CD8-positive, alpha-beta memory T cell (primary cell): ENCODE data around the gene FBXO10. TPM values are rescaled to one million over a fixed set of nuclear protein-coding genes. Genes with fewer than 3 reads are reported as not detected.

Experiments
- CTCF ChIA-PET: fragments of 350-600 bp; sonication (Branson Sonifier 250); formaldehyde crosslinking; loops from one replicate; lab custom pipeline; 2021; ENCODE audit warnings: antibody characterized with exemption; lab: Charles Lee
- POLR2A ChIA-PET: fragments of 350-600 bp; sonication (Branson Sonifier 250); formaldehyde crosslinking; loops from one replicate; lab custom pipeline; 2021; ENCODE audit warnings: antibody characterized with exemption; lab: Charles Lee
- DNase-seq, 5 donors: peaks; one replicate each; pipeline versions ENCODE4 v3.0.0 to v3.0.0-alpha.2; 2020 to 2022; ENCODE audit warnings: mixed read lengths in 1 of 5
- H3K27ac ChIP-seq: one replicate; pipeline ENCODE4 v1.7.0; 2013; ENCODE audit warnings: low read depth, mild to moderate bottlenecking, low read length, moderate library complexity
- H3K27me3 ChIP-seq: 2 replicates; pipeline ENCODE4 v1.7.0; 2013; ENCODE audit warnings: low read length, mild to moderate bottlenecking; ENCODE audit not compliant: insufficient read depth, poor library complexity, severe bottlenecking
- H3K36me3 ChIP-seq: 2 replicates; pipeline ENCODE4 v1.7.0; 2013; ENCODE audit warnings: mild to moderate bottlenecking, low read length, moderate library complexity; ENCODE audit not compliant: insufficient read depth
- H3K4me1 ChIP-seq: 2 replicates; pipeline ENCODE4 v1.7.0; 2013; ENCODE audit warnings: mild to moderate bottlenecking, low read length, moderate library complexity; ENCODE audit not compliant: insufficient read depth
- H3K4me3 ChIP-seq: 2 replicates; pipeline ENCODE4 v1.7.0; 2013; ENCODE audit warnings: mild to moderate bottlenecking, low read length
- H3K9me3 ChIP-seq: 2 replicates; pipeline ENCODE4 v1.7.0; 2013; ENCODE audit warnings: mild to moderate bottlenecking, low read length
- H3K27ac Mint-ChIP-seq, 8 donors: one replicate each; pipeline ENCODE4 v1.8.0; 2020 to 2021; ENCODE audit warnings: mixed read lengths in 8 of 8, mild to moderate bottlenecking in 6 of 8, inconsistent platforms in 3 of 8, moderate library complexity in 3 of 8
- H3K27me3 Mint-ChIP-seq, 2 donors: one replicate each; pipeline ENCODE4 v1.8.0; 2020 to 2021; ENCODE audit warnings: mixed read lengths in 2 of 2, mild to moderate bottlenecking in 1 of 2, moderate library complexity in 1 of 2
- H3K36me3 Mint-ChIP-seq, 3 donors: one replicate each; pipeline ENCODE4 v1.8.0; 2020 to 2021; ENCODE audit warnings: mixed read lengths in 3 of 3, inconsistent platforms in 1 of 3, mild to moderate bottlenecking in 1 of 3
- H3K4me1 Mint-ChIP-seq, 3 donors: one replicate each; pipeline ENCODE4 v1.8.0; 2020 to 2021; ENCODE audit warnings: mixed read lengths in 3 of 3, inconsistent platforms in 1 of 3, mild to moderate bottlenecking in 1 of 3
- H3K4me3 Mint-ChIP-seq, 7 donors: one replicate each; pipeline ENCODE4 v1.8.0; 2020 to 2021; ENCODE audit warnings: mixed read lengths in 7 of 7, mild to moderate bottlenecking in 6 of 7, moderate library complexity in 4 of 7, inconsistent platforms in 2 of 7
- H3K9me3 Mint-ChIP-seq, 5 donors: one replicate each; pipeline ENCODE4 v1.8.0; 2020 to 2022; ENCODE audit warnings: mixed read lengths in 5 of 5, mild to moderate bottlenecking in 3 of 5, moderate library complexity in 2 of 5, inconsistent platforms in 1 of 5
- polyA plus RNA-seq: library from polyadenylated mRNA; unstranded; fragments of 300-500 nt; fragmentation: Illumina TruSeq; gene quantifications from one replicate; pipeline ENCODE4 v1.2.3, GENCODE V29; 2021
- total RNA-seq, 2 experiments: library from RNA; stranded (reverse); gene quantifications; one replicate each; pipeline ENCODE4 v1.2.3, GENCODE V29; 2021

Gene FBXO10
- total and polyA plus RNA-seq, 3 experiments from 2014 or later, result 0.82 to 2.8 (median 2.3) TPM

DNA sequence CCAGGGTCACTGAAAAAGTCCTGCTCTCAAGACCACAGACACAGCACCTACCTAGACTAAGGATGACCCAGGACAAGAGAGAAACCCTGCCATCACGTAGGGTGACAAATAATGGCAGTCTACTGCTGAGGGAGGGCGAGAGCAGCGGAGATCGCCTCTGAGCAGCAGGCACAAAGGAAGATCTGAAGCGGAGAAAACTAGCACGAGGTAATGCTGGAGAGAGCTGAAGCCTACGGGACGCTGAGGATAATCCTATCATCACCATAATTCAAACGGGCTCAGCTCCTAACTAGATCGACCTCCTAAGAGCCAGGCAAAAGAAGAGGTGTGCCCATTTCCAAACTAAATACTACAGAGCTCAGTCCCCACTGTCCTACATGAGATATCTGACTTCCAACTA, 41.3 kb downstream of the FBXO10 start:
- ChIA-PET CTCF (interaction anchor here (0.9 kb wide), 1 partner anchor 23 kb away, joined by 3 read pairs; no protein-coding TSS in a partner anchor), POLR2A (no interaction called here)
- no peaks in the 10 kb centered on the region for H3K27me3 Mint-ChIP-seq
- Histone ChIP-seq H3K27me3 (no peaks in the 10 kb centered on the region), H3K4me1 (no peaks in the 10 kb centered on the region), H3K27ac (no peak overlapping the region), H3K36me3 (no peaks in the 10 kb centered on the region), H3K4me3 (no peak overlapping the region), H3K9me3 (no peaks in the 10 kb centered on the region)
- H3K9me3 Mint-ChIP-seq, result no peaks in the 10 kb centered on the region
- H3K4me3 Mint-ChIP-seq, result no peak overlapping the region
- no peak for DNase-seq
- peaks cover 0 to 2% (median 0%) of the 10 kb centered on the region in 3 donors for H3K36me3 Mint-ChIP-seq
- peak overlapping the region in 2 of 8 donors; percentile 55 to 68 for H3K27ac Mint-ChIP-seq
- peaks cover 9 to 10% (median 10%) of the 10 kb centered on the region in 3 donors for H3K4me1 Mint-ChIP-seq

DNA sequence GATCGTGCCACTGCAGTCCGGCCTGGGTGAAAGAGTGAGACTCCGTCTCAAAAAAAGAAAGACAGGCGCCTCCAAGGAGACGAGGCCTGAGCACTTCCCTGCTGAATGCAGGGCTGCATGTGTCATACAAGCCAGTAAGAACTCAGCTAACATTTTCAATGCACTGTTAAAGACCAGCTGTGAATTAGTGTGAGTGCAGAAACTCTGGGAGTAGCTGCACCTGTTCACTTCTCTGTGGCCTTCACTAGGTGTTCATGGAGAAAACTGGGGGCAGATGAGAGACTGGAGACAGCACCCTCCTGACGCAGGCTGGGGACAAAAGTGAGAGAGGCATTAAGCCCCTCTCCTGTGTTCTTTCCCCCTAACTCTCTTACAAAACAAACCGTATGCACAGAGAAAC, 41.8 kb downstream of the FBXO10 start:
- Mint-ChIP-seq H3K4me1 (peaks cover 11 to 12% (median 12%) of the 10 kb centered on the region in 3 donors), H3K9me3 (no peaks in the 10 kb centered on the region), H3K4me3 (no peak overlapping the region), H3K36me3 (peaks cover 0 to 2% (median 0%) of the 10 kb centered on the region in 3 donors), H3K27ac (peak overlapping the region in 3 of 8 donors; percentile 13 to 74 (median 55)), H3K27me3 (no peaks in the 10 kb centered on the region)
- H3K4me1 ChIP-seq, result no peaks in the 10 kb centered on the region
- H3K9me3 ChIP-seq, result no peaks in the 10 kb centered on the region
- no peaks in the 10 kb centered on the region for H3K27me3 ChIP-seq
- ChIA-PET POLR2A (no interaction called here), CTCF (interaction anchor here (0.9 to 1.6 kb wide), 2 partner anchors 22 to 40 kb away, joined by 3 to 4 read pairs; no protein-coding TSS in a partner anchor)
- DNase-seq, result no peak
- no peaks in the 10 kb centered on the region for H3K36me3 ChIP-seq
- no peak overlapping the region for H3K4me3 ChIP-seq
- no peak overlapping the region for H3K27ac ChIP-seq

DNA sequence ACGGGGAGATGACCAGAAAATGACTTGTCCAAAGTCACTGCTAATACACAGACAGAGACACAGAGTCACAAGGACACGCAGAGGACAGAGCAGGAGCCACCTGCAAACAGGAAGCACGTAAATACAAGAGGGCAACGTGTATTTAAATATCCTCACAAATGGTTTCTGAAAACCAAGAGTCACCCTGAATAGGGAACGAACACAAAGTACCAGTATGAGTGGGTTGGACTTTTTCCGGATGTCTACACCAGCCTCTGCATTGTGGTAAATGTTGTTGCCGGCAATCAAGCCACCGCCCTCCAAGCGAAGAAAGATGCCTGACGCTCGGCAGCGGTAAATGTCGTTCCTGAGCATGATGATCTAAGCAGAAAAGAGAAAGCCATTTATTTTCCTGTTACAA, 44.5 kb downstream of the FBXO10 start:
- H3K4me1 ChIP-seq, result no peaks in the 10 kb centered on the region
- Mint-ChIP-seq H3K36me3 (no peaks in the 10 kb centered on the region), H3K4me3 (peak overlapping the region in 6 of 7 donors; percentile 36 to 75 (median 48)), H3K4me1 (peaks cover 23 to 27% (median 25%) of the 10 kb centered on the region in 3 donors), H3K9me3 (no peaks in the 10 kb centered on the region), H3K27me3 (no peaks in the 10 kb centered on the region), H3K27ac (peak overlapping the region; percentile 47 to 95 (median 90))
- peak in 3 of 5 donors; percentile 24 to 71 (median 67) for DNase-seq
- H3K27ac ChIP-seq, result peak overlapping the region; percentile 35
- ChIA-PET CTCF (no interaction called here), POLR2A (no interaction called here)
- H3K9me3 ChIP-seq, result no peaks in the 10 kb centered on the region
- H3K27me3 ChIP-seq, result no peaks in the 10 kb centered on the region
- no peak overlapping the region for H3K4me3 ChIP-seq
- H3K36me3 ChIP-seq, result no peaks in the 10 kb centered on the region

DNA sequence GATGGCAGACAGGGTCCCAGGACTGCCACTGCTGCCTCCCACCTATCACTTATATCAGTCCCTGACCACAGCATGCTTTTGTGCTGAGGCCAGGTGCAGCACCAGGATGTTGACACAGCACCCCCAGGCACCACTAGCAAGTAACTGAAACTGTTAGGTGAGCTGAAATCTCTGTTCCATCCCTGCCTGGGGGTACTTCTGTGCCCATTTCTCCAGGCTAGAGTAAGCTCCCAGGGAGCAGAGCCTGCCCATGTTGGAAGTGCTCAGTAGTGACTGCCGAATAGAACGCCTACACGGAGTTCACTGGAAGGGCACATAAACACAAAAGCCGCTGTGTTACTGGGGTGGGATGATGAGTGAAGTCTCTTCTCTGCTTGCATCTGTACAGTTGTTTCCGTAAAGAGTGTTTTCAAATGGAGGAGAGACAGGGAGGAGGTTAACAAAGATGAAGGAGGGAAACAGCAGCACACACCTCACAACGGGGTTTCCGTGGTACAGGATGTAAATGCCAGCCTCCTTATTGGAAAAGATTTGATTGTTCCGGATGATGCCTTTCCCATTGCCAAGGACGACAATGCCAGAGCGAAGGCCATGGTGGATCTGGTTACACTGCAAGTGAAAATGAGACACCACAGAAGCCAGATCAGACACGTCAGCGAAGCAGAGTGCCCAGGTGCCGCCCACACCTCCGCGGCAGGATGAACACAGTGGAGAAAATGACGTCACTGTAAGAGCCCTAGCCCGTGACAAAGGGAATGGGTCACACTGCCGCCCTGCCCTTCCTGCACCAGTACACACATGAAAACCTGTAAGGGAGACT, 47.3 kb downstream of the FBXO10 start:
- no peaks in the 10 kb centered on the region for H3K27me3 Mint-ChIP-seq
- H3K27ac ChIP-seq, result peak overlapping the region; percentile 53
- peaks cover 23 to 27% (median 25%) of the 10 kb centered on the region in 3 donors for H3K4me1 Mint-ChIP-seq
- H3K9me3 Mint-ChIP-seq, result no peaks in the 10 kb centered on the region
- peak overlapping the region; percentile 91 to 97 (median 96) for H3K27ac Mint-ChIP-seq
- no peaks in the 10 kb centered on the region for H3K27me3 ChIP-seq
- H3K36me3 ChIP-seq, result no peaks in the 10 kb centered on the region
- peak; percentile 21 to 82 (median 64) for DNase-seq
- ChIA-PET CTCF (interaction anchor here (1.0 kb wide), 1 partner anchor 20 kb away, joined by 4 read pairs; no protein-coding TSS in a partner anchor), POLR2A (no interaction called here)
- peaks cover 0 to 6% (median under 1%) of the 10 kb centered on the region in 3 donors for H3K36me3 Mint-ChIP-seq
- no peaks in the 10 kb centered on the region for H3K4me1 ChIP-seq
- H3K4me3 Mint-ChIP-seq, result peak overlapping the region; percentile 76 to 82 (median 80)
- H3K9me3 ChIP-seq, result no peaks in the 10 kb centered on the region
- no peak overlapping the region for H3K4me3 ChIP-seq

GRCh38 chr9:37523916-37524315, 52.3 kb downstream of the FBXO10 start:
- no peak overlapping the region for H3K27ac ChIP-seq
- no peaks in the 10 kb centered on the region for H3K27me3 ChIP-seq
- no peaks in the 10 kb centered on the region for H3K9me3 ChIP-seq
- H3K4me1 ChIP-seq, result no peaks in the 10 kb centered on the region
- no peaks in the 10 kb centered on the region for H3K36me3 ChIP-seq
- Mint-ChIP-seq H3K27me3 (no peaks in the 10 kb centered on the region), H3K27ac (peak overlapping the region in 2 of 8 donors; percentile 19 to 61), H3K36me3 (peaks cover 3 to 14% (median 11%) of the 10 kb centered on the region in 3 donors), H3K4me3 (no peak overlapping the region), H3K4me1 (peaks cover 7 to 9% (median 9%) of the 10 kb centered on the region in 3 donors), H3K9me3 (no peaks in the 10 kb centered on the region)
- H3K4me3 ChIP-seq, result no peak overlapping the region
- POLR2A ChIA-PET, result no interaction called here
- CTCF ChIA-PET, result no interaction called here
- DNase-seq, result no peak

- peak overlapping the region in 1 of 8 donors; percentile 38 for H3K27ac Mint-ChIP-seq
- no peak overlapping the region for H3K27ac ChIP-seq
- no peaks in the 10 kb centered on the region for H3K27me3 ChIP-seq
- H3K36me3 ChIP-seq, result no peaks in the 10 kb centered on the region
- peaks cover 3 to 14% (median 11%) of the 10 kb centered on the region in 3 donors for H3K36me3 Mint-ChIP-seq
- H3K4me1 ChIP-seq, result no peaks in the 10 kb centered on the region
- H3K9me3 Mint-ChIP-seq, result no peaks in the 10 kb centered on the region
- CTCF ChIA-PET, result no interaction called here
- H3K4me3 Mint-ChIP-seq, result no peak overlapping the region
- no peak for DNase-seq
- H3K9me3 ChIP-seq, result no peaks in the 10 kb centered on the region
- POLR2A ChIA-PET, result no interaction called here
- H3K27me3 Mint-ChIP-seq, result no peaks in the 10 kb centered on the region
- no peak overlapping the region for H3K4me3 ChIP-seq
- no peaks in the 10 kb centered on the region for H3K4me1 Mint-ChIP-seq
These were observed 53.2 kb downstream of the FBXO10 start for GRCh38 chr9:37522971-37523370.

DNA sequence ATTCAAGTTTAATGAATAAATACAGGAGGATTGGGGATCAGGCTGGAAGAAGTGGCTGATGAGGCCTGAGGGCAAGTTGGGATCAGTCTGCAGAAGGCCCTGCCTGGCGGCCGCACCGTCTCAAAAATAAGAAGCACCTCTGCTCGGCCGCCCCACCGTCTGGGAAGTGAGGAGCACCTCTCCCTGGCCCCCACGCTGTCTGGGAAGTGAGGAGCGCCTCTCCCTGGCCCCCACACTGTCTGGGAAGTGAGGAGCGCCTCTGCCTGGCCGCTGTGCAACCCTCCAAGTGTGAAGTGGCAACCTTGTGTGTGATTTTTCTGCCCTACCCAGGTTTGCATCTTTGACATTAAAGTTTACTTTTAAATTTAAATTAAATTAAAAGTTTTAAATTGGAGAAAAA, 55.1 kb downstream of the FBXO10 start:
- no peak for DNase-seq
- no peaks in the 10 kb centered on the region for H3K4me1 ChIP-seq
- no peak overlapping the region for H3K4me3 Mint-ChIP-seq
- ChIA-PET POLR2A (no interaction called here), CTCF (no interaction called here)
- H3K9me3 ChIP-seq, result no peaks in the 10 kb centered on the region
- no peak overlapping the region for H3K27ac Mint-ChIP-seq
- H3K9me3 Mint-ChIP-seq, result no peaks in the 10 kb centered on the region
- H3K4me3 ChIP-seq, result no peak overlapping the region
- no peaks in the 10 kb centered on the region for H3K4me1 Mint-ChIP-seq
- H3K36me3 Mint-ChIP-seq, result peaks cover 3 to 14% (median 11%) of the 10 kb centered on the region in 3 donors
- no peaks in the 10 kb centered on the region for H3K27me3 Mint-ChIP-seq
- H3K36me3 ChIP-seq, result no peaks in the 10 kb centered on the region
- H3K27ac ChIP-seq, result no peak overlapping the region
- no peaks in the 10 kb centered on the region for H3K27me3 ChIP-seq

DNA sequence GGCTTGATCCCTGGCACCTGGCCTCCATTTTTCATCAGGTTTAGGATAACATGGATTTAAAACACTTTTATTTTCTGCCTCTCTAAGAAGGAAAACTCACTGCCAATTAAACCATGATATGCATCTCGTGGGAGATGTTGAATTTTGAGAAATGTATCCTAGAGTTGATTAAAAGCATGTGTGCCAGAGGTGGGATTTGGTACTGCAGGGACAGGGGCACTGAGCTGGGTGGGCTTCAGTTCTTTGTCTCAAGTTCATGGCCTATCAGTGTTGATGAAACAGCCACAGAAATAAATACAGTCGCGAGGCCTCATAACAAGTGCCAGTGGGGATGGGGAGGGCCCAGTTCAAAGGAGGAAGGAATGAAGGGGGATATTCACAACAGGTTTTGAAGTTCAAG, 55.5 kb downstream of the FBXO10 start:
- Mint-ChIP-seq H3K9me3 (no peaks in the 10 kb centered on the region), H3K4me1 (no peaks in the 10 kb centered on the region), H3K27ac (peak overlapping the region in 1 of 8 donors; percentile 40), H3K27me3 (no peaks in the 10 kb centered on the region), H3K36me3 (peaks cover 3 to 14% (median 11%) of the 10 kb centered on the region in 3 donors), H3K4me3 (no peak overlapping the region)
- CTCF ChIA-PET, result interaction anchor here (0.9 kb wide), 1 partner anchor 264 kb away, joined by 3 read pairs; the partner anchor contains the start of gene EXOSC3
- Histone ChIP-seq H3K27me3 (no peaks in the 10 kb centered on the region), H3K27ac (no peak overlapping the region), H3K9me3 (no peaks in the 10 kb centered on the region), H3K4me3 (no peak overlapping the region), H3K4me1 (no peaks in the 10 kb centered on the region), H3K36me3 (no peaks in the 10 kb centered on the region)
- DNase-seq, result no peak
- POLR2A ChIA-PET, result no interaction called here
